Large intestine (tissue), 3 donors: ENCODE results near the gene SRF. TPM values are rescaled to one million over a fixed set of nuclear protein-coding genes. Genes with fewer than 3 reads are reported as not detected.
A peak's percentile ranks its signal among the peaks of the same experiment; 100 is the strongest.

Experiments used
- DNase-seq, 2 donors: peaks; one replicate each; pipeline versions ENCODE4 v3.0.0 to v3.0.0-alpha.2; 2013
- H3K27ac ChIP-seq: one replicate; pipeline ENCODE4 v1.5.1; 2013; ENCODE audit warnings: low read length
- H3K27me3 ChIP-seq: 2 replicates; pipeline ENCODE4 v1.6.1; 2013; ENCODE audit warnings: low read length; ENCODE audit not compliant: control insufficient read depth, insufficient read depth
- H3K36me3 ChIP-seq: 2 replicates; pipeline ENCODE4 v1.6.1; 2013; ENCODE audit warnings: low read length; ENCODE audit not compliant: control insufficient read depth, insufficient read depth
- H3K4me1 ChIP-seq: one replicate; pipeline ENCODE4 v1.6.1; 2013; ENCODE audit warnings: low read length; ENCODE audit not compliant: control insufficient read depth, insufficient read depth
- H3K4me3 ChIP-seq: one replicate; pipeline ENCODE4 v1.5.1; 2013; ENCODE audit warnings: low read length
- H3K9me3 ChIP-seq: one replicate; pipeline ENCODE4 v1.6.1; 2013; ENCODE audit warnings: mild to moderate bottlenecking, low read depth, low read length, moderate library complexity; ENCODE audit not compliant: control insufficient read depth
- WGBS: methylation state at CpG from one replicate; pipeline ENCODE4 v1.1.5; 2013; ENCODE audit warnings: low lambda C conversion rate; ENCODE audit not compliant: insufficient coverage; 5-methylcytosine and 5-hydroxymethylcytosine counted together
- polyA plus RNA-seq: library from polyadenylated mRNA; unstranded; fragments of 120-200 nt; gene quantifications from one replicate; pipeline ENCODE4 v1.2.1, GENCODE V29; 2013

SRF gene
- polyA plus RNA-seq, 1 donor = 30.1 TPM

GRCh38 chr6:43146709-43147688, 24.1 kb upstream of the SRF start:
- Histone ChIP-seq H3K27ac (peak overlapping the region; percentile 43), H3K9me3 (no peaks in the 10 kb centered on the region), H3K27me3 (no peaks in the 10 kb centered on the region), H3K4me1 (peaks cover 20% of the 10 kb centered on the region), H3K4me3 (no peak overlapping the region), H3K36me3 (peaks cover 21% of the 10 kb centered on the region)
- WGBS = no CpG with 5 or more reads among the region's 8 CpGs
- DNase-seq = no peak

- peaks cover 20% of the 10 kb centered on the region for H3K36me3 ChIP-seq
- DNase-seq = no peak
- WGBS = no CpG with 5 or more reads among the region's 6 CpGs
- H3K9me3 ChIP-seq = no peaks in the 10 kb centered on the region
- H3K27ac ChIP-seq = no peak overlapping the region
- no peak overlapping the region for H3K4me3 ChIP-seq
- H3K4me1 ChIP-seq = peaks cover 19% of the 10 kb centered on the region
- H3K27me3 ChIP-seq = no peaks in the 10 kb centered on the region
Measured at GRCh38 chr6:43147691-43148477, 23.2 kb upstream of the SRF start.

GRCh38 chr6:43149265-43149664, 21.8 kb upstream of the SRF start:
- DNase-seq = no peak
- peaks cover 22% of the 10 kb centered on the region for H3K36me3 ChIP-seq
- H3K4me1 ChIP-seq = peaks cover 9% of the 10 kb centered on the region
- H3K9me3 ChIP-seq = no peaks in the 10 kb centered on the region
- WGBS = no CpG with 5 or more reads among the region's 1 CpG
- H3K4me3 ChIP-seq = no peak overlapping the region
- H3K27ac ChIP-seq = no peak overlapping the region
- H3K27me3 ChIP-seq = no peaks in the 10 kb centered on the region

GRCh38 chr6:43150051-43150751, 20.9 kb upstream of the SRF start:
- H3K36me3 ChIP-seq = peaks cover 17% of the 10 kb centered on the region
- peaks cover 9% of the 10 kb centered on the region for H3K4me1 ChIP-seq
- DNase-seq = peak; percentile 29 to 70
- no peaks in the 10 kb centered on the region for H3K27me3 ChIP-seq
- WGBS = no CpG with 5 or more reads among the region's 7 CpGs
- H3K9me3 ChIP-seq = no peaks in the 10 kb centered on the region
- H3K27ac ChIP-seq = no peak overlapping the region
- H3K4me3 ChIP-seq = no peak overlapping the region

- Histone ChIP-seq H3K27ac (no peak overlapping the region), H3K36me3 (peaks cover 17% of the 10 kb centered on the region), H3K4me1 (no peaks in the 10 kb centered on the region), H3K4me3 (no peak overlapping the region), H3K27me3 (no peaks in the 10 kb centered on the region), H3K9me3 (no peaks in the 10 kb centered on the region)
- WGBS = no CpG with 5 or more reads among the region's 11 CpGs
- no peak for DNase-seq
Measured at GRCh38 chr6:43159599-43159998, 11.5 kb upstream of the SRF start.

- H3K9me3 ChIP-seq = no peaks in the 10 kb centered on the region
- no peak for DNase-seq
- H3K4me3 ChIP-seq = no peak overlapping the region
- no peaks in the 10 kb centered on the region for H3K4me1 ChIP-seq
- H3K27me3 ChIP-seq = no peaks in the 10 kb centered on the region
- no peak overlapping the region for H3K27ac ChIP-seq
- peaks cover 12% of the 10 kb centered on the region for H3K36me3 ChIP-seq
Measured at GRCh38 chr6:43163899-43164298, 7.2 kb upstream of the SRF start.

- Histone ChIP-seq H3K4me1 (peaks cover 28% of the 10 kb centered on the region), H3K27me3 (no peaks in the 10 kb centered on the region), H3K4me3 (peak overlapping the region; percentile 59), H3K9me3 (no peaks in the 10 kb centered on the region), H3K27ac (peak overlapping the region; percentile 94), H3K36me3 (peaks cover 6% of the 10 kb centered on the region)
- WGBS = no CpG with 5 or more reads among the region's 18 CpGs
- no peak for DNase-seq
Measured at GRCh38 chr6:43170417-43170930, 595 bp upstream of the SRF start.

- Histone ChIP-seq H3K27me3 (no peaks in the 10 kb centered on the region), H3K9me3 (no peaks in the 10 kb centered on the region), H3K4me1 (peaks cover 29% of the 10 kb centered on the region), H3K27ac (peak overlapping the region; percentile 94), H3K4me3 (peak overlapping the region; percentile 79), H3K36me3 (peaks cover 18% of the 10 kb centered on the region)
- no CpG with 5 or more reads among the region's 57 CpGs for WGBS
- DNase-seq = no peak
Measured at GRCh38 chr6:43171707-43172103, 636 bp downstream of the SRF start.

- peak overlapping the region; percentile 86 for H3K27ac ChIP-seq
- peak overlapping the region; percentile 79 for H3K4me3 ChIP-seq
- no peaks in the 10 kb centered on the region for H3K27me3 ChIP-seq
- 11% methylated on average over 3 of the region's 46 CpGs for WGBS
- peaks cover 21% of the 10 kb centered on the region for H3K36me3 ChIP-seq
- peaks cover 29% of the 10 kb centered on the region for H3K4me1 ChIP-seq
- no peaks in the 10 kb centered on the region for H3K9me3 ChIP-seq
- peak; percentile 30 to 76 for DNase-seq
Measured at GRCh38 chr6:43172104-43173007, 1.3 kb downstream of the SRF start.
